GM12878 (cell line): ENCODE measurements around the gene CTNNA2. TPM values are rescaled to one million over a fixed set of nuclear protein-coding genes. Genes with fewer than 3 reads are reported as not detected.

Source experiments
- ATAC-seq: fragments of 200-7000 bp; cut with Tn5 transposase; 3 replicates; pipeline ENCODE4 v1.9.1; 2020; ENCODE audit warnings: mild to moderate bottlenecking, moderate library complexity
- BruUV-seq: library from RNA; stranded (reverse); fragments of 400-500 nt; replicated peaks from 2 replicates; lab custom pipeline; 2021; lab: Mats Ljungman, UMichigan
- CTCF ChIA-PET: fragments of 300-600 bp; sonication (Branson Sonifier 250); formaldehyde crosslinking; extraction: SDS; loops from one replicate; lab custom pipeline; 2021; ENCODE audit warnings: inconsistent platforms; lab: Yijun Ruan, JAX
- POLR2A ChIA-PET: fragments of 350-600 bp; formaldehyde crosslinking; extraction: SDS; loops from one replicate; lab custom pipeline; 2021; ENCODE audit warnings: inconsistent platforms; lab: Charles Lee
- RAD21 ChIA-PET: fragments of 300-600 bp; sonication (Branson Sonifier 250); formaldehyde crosslinking; loops from one replicate; lab custom pipeline; 2023; ENCODE audit warnings: antibody characterized with exemption; ENCODE audit not compliant: unreplicated experiment; lab: Charles Lee
- SMC1A ChIA-PET: fragments of 300-600 bp; sonication (Branson Sonifier 250); formaldehyde crosslinking; loops from one replicate; lab custom pipeline; 2023; ENCODE audit not compliant: unreplicated experiment, uncharacterized antibody; lab: Charles Lee
- DNase-seq: peaks from one replicate; pipeline ENCODE4 v3.0.0-alpha.2; 2011; ENCODE audit warnings: low read depth, low spot score
- FAIRE-seq: peaks from 3 replicates; lab custom pipeline; 2011; peaks lifted over from hg19 to GRCh38; lab: Jason Lieb, UNC
- H2AFZ ChIP-seq: 2 replicates; pipeline ENCODE4 v1.6.0; 2011; ENCODE audit warnings: low read depth, low read length, control low read depth; ENCODE audit not compliant: control insufficient read depth
- H3K27ac ChIP-seq: 2 replicates; pipeline ENCODE4 v1.5.1; 2011; ENCODE audit warnings: control low read depth; ENCODE audit not compliant: control insufficient read depth, insufficient read depth
- H3K27me3 ChIP-seq, 2 experiments: replicated peaks in 1 of 2; 2 replicates each; pipeline versions ENCODE4 v1.6.0 to v1.6.1; 2011; ENCODE audit warnings: low read length in 1 of 2; ENCODE audit not compliant: control insufficient read depth in 2 of 2, insufficient read depth in 2 of 2
- H3K36me3 ChIP-seq, 2 experiments: 2 replicates each; pipeline ENCODE4 v1.5.1; 2011; ENCODE audit warnings: low read length in 1 of 2; ENCODE audit not compliant: control insufficient read depth in 2 of 2, insufficient read depth in 2 of 2
- H3K4me1 ChIP-seq: 2 replicates; pipeline ENCODE4 v1.6.1; 2011; ENCODE audit warnings: mild to moderate bottlenecking, low read length, moderate library complexity, mixed read lengths; ENCODE audit not compliant: control insufficient read depth, insufficient read depth
- H3K4me2 ChIP-seq: 2 replicates; pipeline ENCODE4 v1.6.0; 2011; ENCODE audit warnings: control low read depth; ENCODE audit not compliant: control insufficient read depth, insufficient read depth
- H3K4me3 ChIP-seq: fragments of 200-600 bp; sonication (generic); 2 replicates; pipeline ENCODE4 v1.5.1; 2016
- H3K79me2 ChIP-seq: 2 replicates; pipeline ENCODE4 v1.6.0; 2011; ENCODE audit warnings: low read length; ENCODE audit not compliant: control insufficient read depth, insufficient read depth
- H3K9ac ChIP-seq: 2 replicates; pipeline ENCODE4 v1.8.0; 2011; ENCODE audit warnings: low read length, control low read depth, mixed read lengths; ENCODE audit not compliant: control insufficient read depth, insufficient read depth
- H3K9me3 ChIP-seq: replicated peaks from 3 replicates; pipeline ENCODE4 v1.5.1; 2011; ENCODE audit warnings: mild to moderate bottlenecking, low read length; ENCODE audit not compliant: control insufficient read depth, insufficient read depth
- H4K20me1 ChIP-seq: 2 replicates; pipeline ENCODE4 v1.6.0; 2011; ENCODE audit not compliant: control insufficient read depth, insufficient read depth
- BMI1 ChIP-seq: fragments of 450-650 bp; IDR thresholded peaks from 2 replicates; pipeline ENCODE4 v1.6.1; 2016; ENCODE audit warnings: mild to moderate bottlenecking, moderate library complexity, borderline replicate concordance
- CBX3 ChIP-seq: fragments of 200-600 bp; sonication (generic); IDR thresholded peaks from 2 replicates; pipeline ENCODE4 v1.6.1; 2016; ENCODE audit warnings: low read depth, borderline replicate concordance
- ESRRA ChIP-seq: IDR thresholded peaks from 2 replicates; pipeline ENCODE4 v1.6.1; 2012; ENCODE audit warnings: mild to moderate bottlenecking, low read length, improper control_type of control experiment
- HDAC2 ChIP-seq: fragments of 200-600 bp; sonication (generic); IDR thresholded peaks from 2 replicates; pipeline ENCODE4 v1.6.1; 2017
- HSF1 ChIP-seq: fragments of 150-350 bp; IDR thresholded peaks from 2 replicates; pipeline ENCODE4 v1.6.1; 2014; ENCODE audit warnings: mild to moderate bottlenecking, low read depth, low read length
- JUNB ChIP-seq: IDR thresholded peaks from 2 replicates; pipeline ENCODE4 v1.6.1; 2016; ENCODE audit warnings: antibody characterized with exemption, mild to moderate bottlenecking
- KAT2A ChIP-seq: conservative IDR thresholded peaks from 2 replicates; pipeline ENCODE4 v1.6.1; 2011; ENCODE audit warnings: low read depth, low read length; ENCODE audit not compliant: control insufficient read depth
- MAX ChIP-seq: IDR thresholded peaks from 2 replicates; pipeline ENCODE4 v1.6.1; 2012; ENCODE audit warnings: low read depth, low read length, improper control_type of control experiment
- MYB ChIP-seq: fragments of 150-350 bp; IDR thresholded peaks from 2 replicates; pipeline ENCODE4 v1.6.1; 2014; ENCODE audit warnings: mild to moderate bottlenecking, low read depth, low read length, borderline replicate concordance
- NBN ChIP-seq: fragments of 450-650 bp; IDR thresholded peaks from 2 replicates; pipeline ENCODE4 v1.6.1; 2016
- PKNOX1 ChIP-seq: fragments of 450-650 bp; IDR thresholded peaks from 2 replicates; pipeline ENCODE4 v1.6.1; 2016; ENCODE audit warnings: mild to moderate bottlenecking
- POLR2A ChIP-seq: IDR thresholded peaks from 2 replicates; pipeline ENCODE4 v1.6.1; 2011; ENCODE audit warnings: low read depth, mild to moderate bottlenecking, low read length
- RAD21 ChIP-seq: IDR thresholded peaks from 2 replicates; pipeline ENCODE4 v1.6.1; 2011; ENCODE audit warnings: mild to moderate bottlenecking, low read depth, low read length, moderate library complexity; ENCODE audit not compliant: insufficient read depth
- TCF12 ChIP-seq: IDR thresholded peaks from 2 replicates; pipeline ENCODE4 v1.6.1; 2011; ENCODE audit warnings: low read depth, mild to moderate bottlenecking, low read length
- YBX1 ChIP-seq: fragments of 450-650 bp; IDR thresholded peaks from 2 replicates; pipeline ENCODE4 v1.6.1; 2016; ENCODE audit warnings: antibody characterized with exemption
- ZNF384 ChIP-seq: IDR thresholded peaks from 2 replicates; pipeline ENCODE4 v1.6.1; 2012; ENCODE audit warnings: low read depth, mild to moderate bottlenecking, low read length, improper control_type of control experiment, borderline replicate concordance
- WGBS: methylation state at CpG from one replicate; pipeline ENCODE4 v1.1.6; 2016; ENCODE audit warnings: low lambda C conversion rate; ENCODE audit not compliant: insufficient replicate concordance, insufficient coverage; ENCODE audit errors: missing lambda C conversion rate; 5-methylcytosine and 5-hydroxymethylcytosine counted together
- in situ Hi-C: fragments of 300-500 bp; cut with MboI; formaldehyde crosslinking; loops from 9 replicates; pipeline ENCODE4 v1.14.3; 2018; ENCODE audit warnings: mixed read lengths
- intact Hi-C: fragments of 100-400 bp; cut with micrococcal nuclease; formaldehyde crosslinking; loops from one replicate; pipeline ENCODE4 v1.14.2; 2022; ENCODE audit not compliant: unreplicated experiment
- polyA plus RNA-seq, 11 experiments: library from polyadenylated mRNA; depleted of rRNA in 4 of 11; unstranded in 6 of 11; stranded (reverse) in 5 of 11; fragments of >200 nt; fragmentation: Nextera tagmentation in 4 of 11; fragmentation: Illumina TruSeq in 1 of 11; extraction: Ambion mirVana in 4 of 11; extraction: Trizol in 1 of 11; gene quantifications; 1 replicate in 1 of 11; 2 replicates in 10 of 11; pipeline versions ENCODE4 v1.2.1 to v1.2.3, GENCODE V29; 2011 to 2016; ENCODE audit warnings: inconsistent platforms in 2 of 11, missing spikeins in 2 of 11, low read depth in 1 of 11
- total RNA-seq, 4 experiments: library from RNA; depleted of rRNA in 3 of 4; stranded (reverse); fragments of >200 nt in 3 of 4; fragmentation: Illumina TruSeq in 1 of 4; extraction: Trizol in 1 of 4; gene quantifications; 2 replicates each; pipeline versions ENCODE4 v1.2.1 to v1.2.3, GENCODE V29; 2013 to 2021
- TF ChIP-seq, protein P1 (sequence below): IDR thresholded peaks from 2 replicates; pipeline ENCODE4 v1.6.1; 2012; ENCODE audit warnings: low read depth, low read length, improper control_type of control experiment

Gene CTNNA2
- total and polyA plus RNA-seq, 10 of the 15 experiments (the other 5 are each of a cell fraction or from before 2014, with no cell fraction given): 2.4 to 36.2 (median 6.6) TPM

- TF ChIP-seq HSF1 (no peak), PKNOX1 (no peak), HDAC2 (no peak), NBN (no peak), ZNF384 (no peak)
- TF ChIP-seq, protein P1, sequence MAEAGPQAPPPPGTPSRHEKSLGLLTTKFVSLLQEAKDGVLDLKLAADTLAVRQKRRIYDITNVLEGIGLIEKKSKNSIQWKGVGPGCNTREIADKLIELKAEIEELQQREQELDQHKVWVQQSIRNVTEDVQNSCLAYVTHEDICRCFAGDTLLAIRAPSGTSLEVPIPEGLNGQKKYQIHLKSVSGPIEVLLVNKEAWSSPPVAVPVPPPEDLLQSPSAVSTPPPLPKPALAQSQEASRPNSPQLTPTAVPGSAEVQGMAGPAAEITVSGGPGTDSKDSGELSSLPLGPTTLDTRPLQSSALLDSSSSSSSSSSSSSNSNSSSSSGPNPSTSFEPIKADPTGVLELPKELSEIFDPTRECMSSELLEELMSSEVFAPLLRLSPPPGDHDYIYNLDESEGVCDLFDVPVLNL: no peak
Measured at GRCh38 chr2:80531319-80531718, 1018.5 kb downstream of the CTNNA2 start (continued).

DNA sequence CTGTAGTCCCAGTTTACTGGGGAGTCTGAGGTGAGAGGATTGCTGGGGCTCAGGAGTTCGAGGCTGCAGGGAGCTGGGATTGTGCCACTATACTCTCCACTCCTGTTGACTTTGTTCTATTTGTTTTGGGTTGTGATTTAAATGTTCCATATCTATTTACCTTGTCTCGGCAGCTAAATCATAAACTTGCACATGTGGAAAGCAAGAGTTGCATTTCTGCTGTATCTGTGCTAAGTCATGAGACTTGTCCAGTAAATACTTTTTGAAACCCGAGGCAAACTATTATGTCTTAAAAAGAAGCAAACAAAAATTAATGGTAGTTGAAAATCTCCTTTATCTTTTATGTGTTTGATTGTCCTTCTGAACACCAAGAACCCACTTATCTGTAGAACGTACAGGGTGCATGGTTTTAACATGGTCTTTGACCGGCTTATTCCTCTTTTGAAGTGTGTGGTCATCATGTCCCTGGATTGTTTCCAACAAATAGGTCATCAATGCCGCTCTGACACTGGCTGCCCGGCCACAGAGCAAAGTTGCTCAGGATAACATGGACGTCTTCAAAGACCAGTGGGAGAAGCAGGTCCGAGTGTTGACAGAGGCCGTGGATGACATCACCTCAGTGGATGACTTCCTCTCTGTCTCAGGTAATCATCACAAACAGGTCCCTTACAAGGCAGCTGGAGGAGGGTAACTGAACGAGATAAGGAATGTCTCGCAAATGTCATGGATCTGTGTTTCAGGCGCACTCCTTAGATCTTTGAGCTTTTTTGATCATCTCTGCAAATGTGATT, 1032.8 kb downstream of the CTNNA2 start:
- no peaks in the 10 kb centered on the region; the same call in 2 of the 3 replicates for H3K9me3 ChIP-seq
- 50% methylated on average over 13 of the region's 13 CpGs for WGBS
- DNase-seq (no peak), FAIRE-seq (no peak), ATAC-seq (no peak; the same call in 2 of the 3 replicates)
- POLR2A ChIA-PET: interaction anchor here (0.7 to 0.9 kb wide), 2 partner anchors 15 to 40 kb away, joined by 3 read pairs; no protein-coding TSS in a partner anchor
- H3K27ac ChIP-seq: no peak overlapping the region
- H3K36me3 ChIP-seq: no peaks in the 10 kb centered on the region
- BruUV-seq: no TSS peak
- in situ Hi-C loops: no loop called here
- H2AFZ ChIP-seq: no peak overlapping the region; the same call in 1 of the 2 replicates
- SMC1A ChIA-PET: interaction anchor here (0.6 to 5.7 kb wide), 5 partner anchors 10 to 467 kb away, joined by 3 to 36 read pairs (median 3); no protein-coding TSS in a partner anchor
- intact Hi-C loops: no loop called here
- H3K27me3 ChIP-seq: no peaks in the 10 kb centered on the region
- RAD21 ChIA-PET: no interaction called here
- CTCF ChIA-PET: no interaction called here
- no peaks in the 10 kb centered on the region for H3K79me2 ChIP-seq
- H3K4me3 ChIP-seq: no peak overlapping the region
- H3K4me2 ChIP-seq: no peak overlapping the region
- no peaks in the 10 kb centered on the region for H4K20me1 ChIP-seq
- no peaks in the 10 kb centered on the region for H3K4me1 ChIP-seq
- no peak overlapping the region for H3K9ac ChIP-seq
- no peak for TF ChIP-seq RAD21
- TF ChIP-seq, protein P1: no peak
- TF ChIP-seq BMI1: no peak
- no peak for TF ChIP-seq KAT2A
- no peak for TF ChIP-seq ESRRA
- no peak for TF ChIP-seq CBX3
- TF ChIP-seq MYB: no peak
- no peak for TF ChIP-seq YBX1
- no peak for TF ChIP-seq TCF12
- TF ChIP-seq HDAC2: no peak
- TF ChIP-seq POLR2A: no peak
- no peak for TF ChIP-seq MAX
- TF ChIP-seq JUNB: no peak
